ENCODE data around the gene ROR1.

ROR1 gene

DNA sequence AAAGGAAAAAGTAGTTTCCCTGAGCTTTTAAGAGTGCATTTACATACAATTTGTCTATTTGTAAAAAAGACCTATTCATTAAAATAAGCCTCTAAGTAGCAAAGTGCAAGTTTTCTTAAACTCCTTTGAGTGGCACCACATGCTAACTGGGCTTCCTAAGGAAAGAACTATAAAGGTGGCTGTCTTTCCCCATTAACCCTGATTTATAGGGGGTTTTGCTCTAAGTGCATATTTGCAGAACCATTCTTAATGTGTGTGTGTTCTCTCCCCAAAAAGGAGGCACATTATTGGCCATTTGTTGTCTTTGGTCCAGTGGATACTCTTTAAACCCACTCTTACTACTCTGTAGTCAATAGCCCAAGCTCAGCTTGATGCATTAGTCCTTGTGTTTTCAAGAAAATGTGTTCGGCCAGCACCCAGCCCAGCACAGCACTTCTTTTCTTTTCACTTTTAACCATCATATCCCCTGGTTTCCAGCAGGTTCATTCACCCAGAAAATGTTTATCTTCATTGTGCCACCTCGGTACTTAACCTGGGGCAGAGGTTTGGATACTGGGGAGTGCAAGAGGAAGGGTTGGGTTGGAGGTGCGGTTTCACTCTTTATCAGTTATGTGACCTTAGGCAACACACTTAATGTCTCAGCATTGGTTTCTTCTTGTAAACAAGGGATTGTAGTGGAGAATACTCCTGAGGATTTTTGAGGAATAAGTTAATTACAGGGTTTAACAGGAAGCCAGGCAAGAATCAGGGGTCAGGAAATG, 267.7 kb downstream of the ROR1 start:
- no peaks in the 10 kb centered on the region for H3K36me3 ChIP-seq (ENCODE audit: control insufficient read depth, insufficient read depth, low read length)
- H3K27ac ChIP-seq, result peak overlapping the region; percentile 91
- no peaks in the 10 kb centered on the region for H3K27me3 ChIP-seq (ENCODE audit: control insufficient read depth, insufficient read depth, low read length)
- H3K4me2 ChIP-seq (ENCODE audit: low read length), result peak overlapping the region; percentile 59
- no peaks in the 10 kb centered on the region for H3K9me3 ChIP-seq (ENCODE audit: control insufficient read depth, low read length)
- H3K4me1 ChIP-seq, result peaks cover 30% of the 10 kb centered on the region
- H3K9ac ChIP-seq, result no peak overlapping the region
- no peaks in the 10 kb centered on the region for H3K79me2 ChIP-seq
- TF ChIP-seq, protein P1, sequence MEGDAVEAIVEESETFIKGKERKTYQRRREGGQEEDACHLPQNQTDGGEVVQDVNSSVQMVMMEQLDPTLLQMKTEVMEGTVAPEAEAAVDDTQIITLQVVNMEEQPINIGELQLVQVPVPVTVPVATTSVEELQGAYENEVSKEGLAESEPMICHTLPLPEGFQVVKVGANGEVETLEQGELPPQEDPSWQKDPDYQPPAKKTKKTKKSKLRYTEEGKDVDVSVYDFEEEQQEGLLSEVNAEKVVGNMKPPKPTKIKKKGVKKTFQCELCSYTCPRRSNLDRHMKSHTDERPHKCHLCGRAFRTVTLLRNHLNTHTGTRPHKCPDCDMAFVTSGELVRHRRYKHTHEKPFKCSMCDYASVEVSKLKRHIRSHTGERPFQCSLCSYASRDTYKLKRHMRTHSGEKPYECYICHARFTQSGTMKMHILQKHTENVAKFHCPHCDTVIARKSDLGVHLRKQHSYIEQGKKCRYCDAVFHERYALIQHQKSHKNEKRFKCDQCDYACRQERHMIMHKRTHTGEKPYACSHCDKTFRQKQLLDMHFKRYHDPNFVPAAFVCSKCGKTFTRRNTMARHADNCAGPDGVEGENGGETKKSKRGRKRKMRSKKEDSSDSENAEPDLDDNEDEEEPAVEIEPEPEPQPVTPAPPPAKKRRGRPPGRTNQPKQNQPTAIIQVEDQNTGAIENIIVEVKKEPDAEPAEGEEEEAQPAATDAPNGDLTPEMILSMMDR (IDR thresholded peaks at IDR 0.05), result no peak
- H3K4me3 ChIP-seq (ENCODE audit: low read depth, low read length), result peak overlapping the region; percentile 2
- no peak overlapping the region for H2AFZ ChIP-seq

DNA sequence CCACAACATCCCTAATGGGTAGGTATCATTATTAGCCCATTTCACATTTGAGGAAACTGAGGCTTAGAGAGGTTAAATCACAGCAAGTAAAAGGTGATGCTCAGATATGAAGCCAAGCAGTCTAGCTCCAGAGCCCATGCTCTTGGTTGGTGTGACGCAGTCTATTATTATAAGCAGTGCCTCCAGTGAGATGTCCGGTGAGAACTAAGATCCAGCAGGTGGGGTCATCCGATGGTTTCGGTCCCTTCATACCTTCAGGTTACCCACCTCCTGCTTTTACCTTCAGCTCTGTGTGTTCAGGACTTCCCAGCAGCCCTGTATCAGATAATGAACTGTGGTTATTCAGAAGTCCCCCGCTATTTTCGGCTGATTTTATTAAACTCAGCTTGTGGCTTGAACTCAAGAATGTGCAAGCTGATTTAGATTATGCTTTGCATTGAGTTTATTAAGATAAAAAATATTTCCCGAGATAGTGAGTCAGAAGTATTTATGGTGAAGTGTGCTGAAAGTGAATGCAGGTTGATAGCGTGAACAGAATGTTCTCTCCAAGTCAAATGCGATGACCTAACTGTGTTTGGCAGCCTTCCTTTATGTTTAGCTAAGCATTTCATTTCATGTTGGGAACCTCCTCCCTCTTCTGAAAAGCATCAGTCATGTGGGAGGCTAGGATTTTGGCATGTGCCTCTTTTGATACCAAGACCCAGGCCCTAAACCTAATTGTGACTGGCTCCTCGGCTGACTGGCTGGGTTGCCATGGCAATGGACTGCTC, 268.7 kb downstream of the ROR1 start:
- TF ChIP-seq, protein P1 (IDR thresholded peaks at IDR 0.05), result no peak
- no peak overlapping the region for H3K9ac ChIP-seq
- peaks cover 30% of the 10 kb centered on the region for H3K4me1 ChIP-seq
- peak overlapping the region; percentile 59 for H3K4me2 ChIP-seq (ENCODE audit: low read length)
- H2AFZ ChIP-seq, result peak overlapping the region; percentile 50
- peak overlapping the region; percentile 34 for H3K4me3 ChIP-seq (ENCODE audit: low read depth, low read length)
- no peaks in the 10 kb centered on the region for H3K79me2 ChIP-seq
- peak overlapping the region; percentile 91 for H3K27ac ChIP-seq
- H3K27me3 ChIP-seq (ENCODE audit: control insufficient read depth, insufficient read depth, low read length), result no peaks in the 10 kb centered on the region
- H3K9me3 ChIP-seq (ENCODE audit: control insufficient read depth, low read length), result no peaks in the 10 kb centered on the region
- H3K36me3 ChIP-seq (ENCODE audit: control insufficient read depth, insufficient read depth, low read length), result no peaks in the 10 kb centered on the region

DNA sequence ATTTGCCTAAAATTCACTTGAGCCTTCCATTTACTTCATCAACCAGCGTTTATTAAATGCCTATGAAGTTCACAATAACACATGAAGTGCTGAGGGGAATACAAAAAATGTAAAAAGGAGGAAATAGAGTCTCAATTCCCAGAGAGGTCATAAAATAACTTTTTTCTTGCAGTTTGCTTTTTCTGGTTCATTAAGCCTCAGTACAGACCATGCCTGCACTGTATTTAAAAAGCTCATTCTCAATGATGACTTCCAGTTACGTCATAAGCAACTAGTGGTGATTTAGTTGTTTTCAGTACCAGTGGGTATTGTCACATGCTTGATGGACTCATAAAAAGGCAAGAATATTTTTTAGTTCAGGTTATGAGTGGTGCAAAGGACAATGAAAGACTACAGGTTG, 269.5 kb downstream of the ROR1 start:
- no peak overlapping the region for H3K9ac ChIP-seq
- no peak overlapping the region for H3K27ac ChIP-seq

GRCh38 chr1:64043976-64044375, 270.2 kb downstream of the ROR1 start:
- Histone ChIP-seq H3K9me3 (ENCODE audit: control insufficient read depth, low read length) (no peaks in the 10 kb centered on the region), H3K4me3 (ENCODE audit: low read depth, low read length) (no peak overlapping the region), H3K4me2 (ENCODE audit: low read length) (no peak overlapping the region), H3K9ac (no peak overlapping the region), H2AFZ (no peak overlapping the region), H3K27me3 (ENCODE audit: control insufficient read depth, insufficient read depth, low read length) (no peaks in the 10 kb centered on the region), H3K36me3 (ENCODE audit: control insufficient read depth, insufficient read depth, low read length) (no peaks in the 10 kb centered on the region), H3K27ac (no peak overlapping the region), H3K79me2 (no peaks in the 10 kb centered on the region), H3K4me1 (peaks cover 26% of the 10 kb centered on the region)
- TF ChIP-seq, protein P1 (IDR thresholded peaks at IDR 0.05), result no peak

More for the DNA sequence above, 269.5 kb downstream of the ROR1 start:
- Histone ChIP-seq H3K79me2 (no peaks in the 10 kb centered on the region), H3K4me3 (ENCODE audit: low read depth, low read length) (no peak overlapping the region), H3K36me3 (ENCODE audit: control insufficient read depth, insufficient read depth, low read length) (no peaks in the 10 kb centered on the region), H3K9me3 (ENCODE audit: control insufficient read depth, low read length) (no peaks in the 10 kb centered on the region), H3K4me1 (peaks cover 28% of the 10 kb centered on the region), H3K27me3 (ENCODE audit: control insufficient read depth, insufficient read depth, low read length) (no peaks in the 10 kb centered on the region), H2AFZ (no peak overlapping the region), H3K4me2 (ENCODE audit: low read length) (peak overlapping the region; percentile 46)
- TF ChIP-seq, protein P1 (IDR thresholded peaks at IDR 0.05), result no peak

Data from parathyroid adenoma (tissue), 2 donors.